ENCODE results near the gene TNFRSF9. TPM values are rescaled to one million over a fixed set of nuclear protein-coding genes. Genes with fewer than 3 reads are reported as not detected.

The TNFRSF9 gene
- polyA plus RNA-seq, 1 of the 3 experiments (the other 2 are of a cell fraction), result 2.9 TPM

DNA sequence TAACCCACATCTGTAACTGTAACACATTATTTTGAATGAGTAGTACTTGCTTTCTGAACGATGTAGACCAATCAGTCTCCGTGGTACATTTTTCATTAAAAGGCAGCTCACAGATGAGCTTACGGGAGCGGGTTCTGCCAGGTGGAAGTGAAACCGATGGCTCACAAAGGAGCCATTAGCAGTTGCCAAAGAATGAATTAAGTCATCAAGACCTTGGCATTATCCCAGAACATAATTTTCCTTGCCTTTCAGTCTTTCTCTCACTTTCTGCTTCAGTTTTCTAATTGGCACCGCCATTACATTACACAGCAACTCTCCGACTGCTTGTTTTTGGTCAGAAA is 54.3 kb downstream of the TNFRSF9 start:
- no peaks in the 10 kb centered on the region for H3K27me3 ChIP-seq (ENCODE audit: insufficient read depth)
- no peak overlapping the region for H3K9ac ChIP-seq
- no peaks in the 10 kb centered on the region for H3K36me3 ChIP-seq (replicated peaks in 1 of 2; ENCODE audit: control insufficient read depth in 1 of 2, insufficient read depth in 2 of 2, low read length in 1 of 2)
- no peaks in the 10 kb centered on the region for H3K9me2 ChIP-seq
- no peaks in the 10 kb centered on the region for H3K9me3 ChIP-seq
- no peak overlapping the region for H3K4me3 ChIP-seq (ENCODE audit: low read depth in 2 of 2, low read length in 1 of 2)
- H3K4me1 ChIP-seq (ENCODE audit: control insufficient read depth in 1 of 2, insufficient read depth in 2 of 2, low read depth in 1 of 2, low read length in 1 of 2), result peaks cover 0 to 7% of the 10 kb centered on the region in 2 experiments; a peak in 1 of 4 replicates
- TF ChIP-seq, protein P1, sequence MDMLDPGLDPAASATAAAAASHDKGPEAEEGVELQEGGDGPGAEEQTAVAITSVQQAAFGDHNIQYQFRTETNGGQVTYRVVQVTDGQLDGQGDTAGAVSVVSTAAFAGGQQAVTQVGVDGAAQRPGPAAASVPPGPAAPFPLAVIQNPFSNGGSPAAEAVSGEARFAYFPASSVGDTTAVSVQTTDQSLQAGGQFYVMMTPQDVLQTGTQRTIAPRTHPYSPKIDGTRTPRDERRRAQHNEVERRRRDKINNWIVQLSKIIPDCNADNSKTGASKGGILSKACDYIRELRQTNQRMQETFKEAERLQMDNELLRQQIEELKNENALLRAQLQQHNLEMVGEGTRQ (IDR thresholded peaks at IDR 0.05; ENCODE audit: borderline replicate concordance, low read depth, low read length), result no peak
- TF ChIP-seq RFX5 (IDR thresholded peaks at IDR 0.05; ENCODE audit: low read length), result no peak
- no peak for TF ChIP-seq FOXJ3 (CRISPR knock-in tag; IDR thresholded peaks at IDR 0.05)
- no peak for TF ChIP-seq GATA2 (CRISPR knock-in tag; IDR thresholded peaks at IDR 0.05)
- TF ChIP-seq, protein P2, sequence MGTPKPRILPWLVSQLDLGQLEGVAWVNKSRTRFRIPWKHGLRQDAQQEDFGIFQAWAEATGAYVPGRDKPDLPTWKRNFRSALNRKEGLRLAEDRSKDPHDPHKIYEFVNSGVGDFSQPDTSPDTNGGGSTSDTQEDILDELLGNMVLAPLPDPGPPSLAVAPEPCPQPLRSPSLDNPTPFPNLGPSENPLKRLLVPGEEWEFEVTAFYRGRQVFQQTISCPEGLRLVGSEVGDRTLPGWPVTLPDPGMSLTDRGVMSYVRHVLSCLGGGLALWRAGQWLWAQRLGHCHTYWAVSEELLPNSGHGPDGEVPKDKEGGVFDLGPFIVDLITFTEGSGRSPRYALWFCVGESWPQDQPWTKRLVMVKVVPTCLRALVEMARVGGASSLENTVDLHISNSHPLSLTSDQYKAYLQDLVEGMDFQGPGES (IDR thresholded peaks at IDR 0.05; ENCODE audit: low read depth, low read length), result no peak
- TF ChIP-seq TCF12 (IDR thresholded peaks at IDR 0.05), result no peak
- TF ChIP-seq TAF1 (IDR thresholded peaks at IDR 0.05; ENCODE audit: borderline replicate concordance, low read depth, low read length), result no peak
- TF ChIP-seq, protein P3, sequence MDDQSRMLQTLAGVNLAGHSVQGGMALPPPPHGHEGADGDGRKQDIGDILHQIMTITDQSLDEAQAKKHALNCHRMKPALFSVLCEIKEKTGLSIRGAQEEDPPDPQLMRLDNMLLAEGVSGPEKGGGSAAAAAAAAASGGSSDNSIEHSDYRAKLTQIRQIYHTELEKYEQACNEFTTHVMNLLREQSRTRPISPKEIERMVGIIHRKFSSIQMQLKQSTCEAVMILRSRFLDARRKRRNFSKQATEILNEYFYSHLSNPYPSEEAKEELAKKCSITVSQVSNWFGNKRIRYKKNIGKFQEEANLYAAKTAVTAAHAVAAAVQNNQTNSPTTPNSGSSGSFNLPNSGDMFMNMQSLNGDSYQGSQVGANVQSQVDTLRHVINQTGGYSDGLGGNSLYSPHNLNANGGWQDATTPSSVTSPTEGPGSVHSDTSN (IDR thresholded peaks at IDR 0.05), result no peak
- TF ChIP-seq JUND (IDR thresholded peaks at IDR 0.05), result no peak
- TF ChIP-seq NRF1 (IDR thresholded peaks at IDR 0.05; ENCODE audit: low read depth, low read length), result no peak
- TF ChIP-seq FOSL2 (IDR thresholded peaks at IDR 0.05; ENCODE audit: borderline replicate concordance, low read depth), result no peak
- H3F3A ChIP-seq (replicated peaks; ENCODE audit: insufficient read depth), result peaks cover 5% of the 10 kb centered on the region
- ChIA-PET POLR2A (no interaction called here), CTCF (no interaction called here)
- no peak overlapping the region for H2AFZ ChIP-seq (ENCODE audit: low read depth)
- H3K27ac ChIP-seq (ENCODE audit: low read depth in 2 of 2, low read length in 1 of 2), result no peak overlapping the region
- no peaks in the 10 kb centered on the region for H4K20me1 ChIP-seq (ENCODE audit: insufficient read depth)
- H3K4me2 ChIP-seq, result no peak overlapping the region
- DNase-seq, result no peak
- 62% methylated on average over 7 of the region's 7 CpGs for WGBS (ENCODE audit: low lambda C conversion rate)
- H3K79me2 ChIP-seq (ENCODE audit: insufficient read depth), result no peaks in the 10 kb centered on the region

DNA sequence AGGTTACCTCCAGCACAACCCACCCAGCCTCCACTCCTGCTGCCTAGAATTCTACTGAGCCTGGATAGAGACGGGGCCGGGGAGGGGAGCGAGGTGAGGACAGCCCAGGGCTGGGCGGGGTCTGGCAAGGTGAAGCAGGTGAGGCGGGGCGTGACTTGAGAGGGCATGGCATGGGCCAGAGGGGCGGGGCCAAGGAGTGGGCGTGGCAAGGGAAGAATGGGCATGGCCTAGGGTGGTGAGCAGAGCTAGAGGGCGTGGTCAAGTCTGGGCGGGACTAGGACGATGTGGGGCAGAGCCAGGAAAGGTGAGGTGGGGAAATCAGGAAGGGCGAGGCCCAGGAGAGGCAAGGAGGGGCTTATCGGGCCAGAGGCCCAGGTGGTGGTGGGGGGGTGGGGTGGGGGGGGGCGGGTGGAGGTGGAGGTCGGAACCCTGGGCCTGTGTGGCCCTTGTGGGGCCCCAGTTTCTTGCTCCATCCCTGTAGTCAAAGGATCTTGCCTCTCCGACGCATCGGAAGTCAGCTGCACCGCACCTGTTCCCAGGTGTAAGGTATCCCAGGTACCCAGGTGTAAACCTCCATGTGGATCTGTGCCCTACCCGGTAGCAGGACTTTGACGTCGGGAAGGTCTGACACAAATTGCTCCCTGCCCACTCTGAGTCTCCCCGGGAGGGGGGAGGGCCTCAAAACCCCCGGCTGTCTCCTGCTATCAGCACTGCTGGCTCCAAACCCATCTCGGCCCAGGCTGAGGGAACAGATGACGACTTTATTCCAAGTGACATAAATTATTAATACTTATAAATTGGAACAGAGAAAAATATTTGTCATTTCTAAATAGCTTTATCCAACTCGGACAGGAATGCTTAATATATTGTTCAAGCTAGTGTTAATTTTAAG is 54.9 kb downstream of the TNFRSF9 start:
- H3K9me2 ChIP-seq, result no peaks in the 10 kb centered on the region
- H3K9ac ChIP-seq, result no peak overlapping the region
- CTCF ChIA-PET, result no interaction called here
- H3K9me3 ChIP-seq, result no peaks in the 10 kb centered on the region
- no peaks in the 10 kb centered on the region for H4K20me1 ChIP-seq (ENCODE audit: insufficient read depth)
- no peak overlapping the region for H3K4me2 ChIP-seq
- H3K79me2 ChIP-seq (ENCODE audit: insufficient read depth), result no peaks in the 10 kb centered on the region
- no peak overlapping the region for H3K4me3 ChIP-seq (ENCODE audit: low read depth in 2 of 2, low read length in 1 of 2)
- no peak for TF ChIP-seq EP300 (IDR thresholded peaks at IDR 0.05; ENCODE audit: borderline replicate concordance in 1 of 2, low read depth in 1 of 2, low read length in 1 of 2)
- TF ChIP-seq, protein P4, sequence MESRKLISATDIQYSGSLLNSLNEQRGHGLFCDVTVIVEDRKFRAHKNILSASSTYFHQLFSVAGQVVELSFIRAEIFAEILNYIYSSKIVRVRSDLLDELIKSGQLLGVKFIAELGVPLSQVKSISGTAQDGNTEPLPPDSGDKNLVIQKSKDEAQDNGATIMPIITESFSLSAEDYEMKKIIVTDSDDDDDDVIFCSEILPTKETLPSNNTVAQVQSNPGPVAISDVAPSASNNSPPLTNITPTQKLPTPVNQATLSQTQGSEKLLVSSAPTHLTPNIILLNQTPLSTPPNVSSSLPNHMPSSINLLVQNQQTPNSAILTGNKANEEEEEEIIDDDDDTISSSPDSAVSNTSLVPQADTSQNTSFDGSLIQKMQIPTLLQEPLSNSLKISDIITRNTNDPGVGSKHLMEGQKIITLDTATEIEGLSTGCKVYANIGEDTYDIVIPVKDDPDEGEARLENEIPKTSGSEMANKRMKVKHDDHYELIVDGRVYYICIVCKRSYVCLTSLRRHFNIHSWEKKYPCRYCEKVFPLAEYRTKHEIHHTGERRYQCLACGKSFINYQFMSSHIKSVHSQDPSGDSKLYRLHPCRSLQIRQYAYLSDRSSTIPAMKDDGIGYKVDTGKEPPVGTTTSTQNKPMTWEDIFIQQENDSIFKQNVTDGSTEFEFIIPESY (IDR thresholded peaks at IDR 0.05; ENCODE audit: borderline replicate concordance, low read depth), result no peak
- TF ChIP-seq GABPA (IDR thresholded peaks at IDR 0.05; ENCODE audit: low read depth), result no peak
- TF ChIP-seq TCF12 (IDR thresholded peaks at IDR 0.05), result no peak
- TF ChIP-seq SIN3A (IDR thresholded peaks at IDR 0.05; ENCODE audit: borderline replicate concordance, low read depth, low read length), result no peak
- no peak for TF ChIP-seq CHD2 (IDR thresholded peaks at IDR 0.05; ENCODE audit: low read length, partially characterized antibody)
- TF ChIP-seq RFX5 (IDR thresholded peaks at IDR 0.05; ENCODE audit: low read length), result no peak
- no peak for TF ChIP-seq MEF2A (IDR thresholded peaks at IDR 0.05; ENCODE audit: borderline replicate concordance, low read depth)
- TF ChIP-seq MXI1 (IDR thresholded peaks at IDR 0.05; ENCODE audit: low read depth, low read length), result no peak
- TF ChIP-seq NRF1 (IDR thresholded peaks at IDR 0.05; ENCODE audit: low read depth, low read length), result no peak
- no peak for TF ChIP-seq FOXM1 (IDR thresholded peaks at IDR 0.05; ENCODE audit: low read depth)
- no peak for TF ChIP-seq YY1 (IDR thresholded peaks at IDR 0.05; ENCODE audit: low read depth)
- TF ChIP-seq, protein P1 (IDR thresholded peaks at IDR 0.05; ENCODE audit: borderline replicate concordance, low read depth, low read length), result no peak
- no peak for DNase-seq
- H3K27ac ChIP-seq (ENCODE audit: low read depth in 2 of 2, low read length in 1 of 2), result no peak overlapping the region
- no peak overlapping the region for H2AFZ ChIP-seq (ENCODE audit: low read depth)
- peaks cover 5% of the 10 kb centered on the region for H3F3A ChIP-seq (replicated peaks; ENCODE audit: insufficient read depth)
- WGBS (ENCODE audit: low lambda C conversion rate), result 62% methylated on average over 20 of the region's 27 CpGs
- H3K27me3 ChIP-seq (ENCODE audit: insufficient read depth), result no peaks in the 10 kb centered on the region
- H3K36me3 ChIP-seq (replicated peaks in 1 of 2; ENCODE audit: control insufficient read depth in 1 of 2, insufficient read depth in 2 of 2, low read length in 1 of 2), result no peaks in the 10 kb centered on the region
- POLR2A ChIA-PET, result no interaction called here
- peaks cover 0 to 7% of the 10 kb centered on the region in 2 experiments; a peak in 1 of 4 replicates for H3K4me1 ChIP-seq (ENCODE audit: control insufficient read depth in 1 of 2, insufficient read depth in 2 of 2, low read depth in 1 of 2, low read length in 1 of 2)
